ENCODE measurements around the gene THADA. TPM values are rescaled to one million over a fixed set of nuclear protein-coding genes. Genes with fewer than 3 reads are reported as not detected.

THADA gene
- total RNA-seq, 1 donor from 2014 or later, result 50.6 TPM

DNA sequence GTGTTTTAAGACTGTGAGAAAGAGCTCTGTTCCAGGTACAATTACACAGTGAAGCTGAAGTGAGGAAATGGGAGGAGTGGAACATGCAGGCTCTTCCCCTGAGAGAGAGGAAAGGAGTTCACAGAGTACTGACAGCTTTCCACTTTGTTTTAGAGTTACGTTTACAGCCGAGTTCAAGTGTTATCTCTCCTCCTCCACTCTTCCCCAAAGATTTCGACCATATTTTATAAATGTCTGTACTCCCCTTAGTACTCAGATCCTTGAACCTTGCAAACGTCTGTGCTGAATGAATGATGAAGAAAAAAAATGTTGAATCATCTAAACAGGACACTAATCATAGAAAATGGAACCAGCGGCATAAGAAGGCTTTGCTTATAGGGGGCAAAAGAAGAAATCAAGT is 121.6 kb downstream of the THADA start:
- peak overlapping the region in 1 of 3 donors; percentile 3 for H3K9ac ChIP-seq (ENCODE audit: low read depth in 1 of 3, low read length in 3 of 3)
- H3K9me3 ChIP-seq (ENCODE audit: control insufficient read depth in 3 of 3, low read length in 3 of 3), result no peaks in the 10 kb centered on the region
- no peaks in the 10 kb centered on the region for H3K36me3 ChIP-seq (ENCODE audit: control insufficient read depth in 3 of 3, insufficient read depth in 3 of 3, low read length in 3 of 3)
- no peak overlapping the region for H3K27ac ChIP-seq (ENCODE audit: low read depth, low read length)
- H3K4me3 ChIP-seq (ENCODE audit: low read length in 3 of 3), result no peak overlapping the region
- no peaks in the 10 kb centered on the region for H3K27me3 ChIP-seq (ENCODE audit: control insufficient read depth in 3 of 3, insufficient read depth in 3 of 3, low read length in 3 of 3)
- peaks cover 0 to 3% (median 0%) of the 10 kb centered on the region in 3 donors for H3K4me1 ChIP-seq (ENCODE audit: control insufficient read depth in 3 of 3, insufficient read depth in 3 of 3, low read length in 3 of 3)

DNA sequence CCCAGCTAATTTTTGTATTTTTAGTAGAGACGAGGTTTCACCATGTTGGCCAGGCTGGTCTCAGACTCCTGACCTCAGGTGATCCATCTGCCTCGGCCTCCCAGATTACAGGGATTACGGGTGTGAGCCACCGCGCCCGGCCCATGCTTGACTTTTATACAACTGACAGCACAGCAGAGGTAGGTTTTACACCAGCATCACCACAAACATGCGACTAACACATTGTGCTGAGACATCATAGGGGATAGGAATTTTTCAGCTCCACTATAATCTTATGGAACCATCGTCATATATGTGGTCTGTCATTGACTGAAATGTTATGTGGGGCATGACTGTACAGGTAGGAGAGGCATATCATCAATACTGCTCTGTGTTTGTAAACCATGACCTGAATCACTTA is 122.1 kb downstream of the THADA start:
- Histone ChIP-seq H3K9me3 (ENCODE audit: control insufficient read depth in 3 of 3, low read length in 3 of 3) (no peaks in the 10 kb centered on the region), H3K27me3 (ENCODE audit: control insufficient read depth in 3 of 3, insufficient read depth in 3 of 3, low read length in 3 of 3) (no peaks in the 10 kb centered on the region), H3K27ac (ENCODE audit: low read depth, low read length) (no peak overlapping the region), H3K36me3 (ENCODE audit: control insufficient read depth in 3 of 3, insufficient read depth in 3 of 3, low read length in 3 of 3) (no peaks in the 10 kb centered on the region), H3K9ac (ENCODE audit: low read depth in 1 of 3, low read length in 3 of 3) (no peak overlapping the region), H3K4me3 (ENCODE audit: low read length in 3 of 3) (no peak overlapping the region), H3K4me1 (ENCODE audit: control insufficient read depth in 3 of 3, insufficient read depth in 3 of 3, low read length in 3 of 3) (peaks cover 0 to 3% (median 0%) of the 10 kb centered on the region in 3 donors)

DNA sequence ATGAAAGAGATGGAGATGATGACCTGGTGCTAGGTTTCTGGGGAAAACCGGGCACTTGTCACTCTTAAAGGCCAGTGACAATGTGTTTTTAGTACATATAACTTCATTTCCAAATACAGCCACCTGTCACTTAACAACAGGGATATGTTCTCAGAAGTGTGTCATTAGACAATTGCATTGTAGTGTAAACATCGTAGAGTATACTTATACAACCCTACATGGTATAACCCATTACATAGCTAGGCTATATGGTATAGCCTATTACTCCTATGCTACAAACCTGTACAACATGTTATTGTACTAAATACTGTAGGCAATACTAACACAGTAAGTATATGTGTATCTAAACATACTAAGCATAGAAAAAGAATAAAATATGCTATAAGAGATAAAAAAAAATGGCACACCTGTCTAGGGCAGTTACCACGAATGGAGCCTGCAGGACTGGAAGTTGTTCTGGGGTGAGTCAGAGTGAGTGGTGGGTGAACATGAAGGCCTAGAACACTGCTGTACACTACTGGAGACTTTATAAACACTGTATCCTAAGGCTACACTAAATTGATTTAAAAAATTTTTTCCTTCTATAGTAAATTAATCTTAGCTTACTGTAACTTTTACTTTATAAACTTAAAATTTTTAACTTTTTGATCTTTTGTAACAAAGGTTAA is 123.2 kb downstream of the THADA start:
- no peaks in the 10 kb centered on the region for H3K36me3 ChIP-seq (ENCODE audit: control insufficient read depth in 3 of 3, insufficient read depth in 3 of 3, low read length in 3 of 3)
- no peak overlapping the region for H3K27ac ChIP-seq (ENCODE audit: low read depth, low read length)
- H3K27me3 ChIP-seq (ENCODE audit: control insufficient read depth in 3 of 3, insufficient read depth in 3 of 3, low read length in 3 of 3), result no peaks in the 10 kb centered on the region
- H3K9ac ChIP-seq (ENCODE audit: low read depth in 1 of 3, low read length in 3 of 3), result no peak overlapping the region
- H3K9me3 ChIP-seq (ENCODE audit: control insufficient read depth in 3 of 3, low read length in 3 of 3), result no peaks in the 10 kb centered on the region
- no peak overlapping the region for H3K4me3 ChIP-seq (ENCODE audit: low read length in 3 of 3)
- H3K4me1 ChIP-seq (ENCODE audit: control insufficient read depth in 3 of 3, insufficient read depth in 3 of 3, low read length in 3 of 3), result no peaks in the 10 kb centered on the region

DNA sequence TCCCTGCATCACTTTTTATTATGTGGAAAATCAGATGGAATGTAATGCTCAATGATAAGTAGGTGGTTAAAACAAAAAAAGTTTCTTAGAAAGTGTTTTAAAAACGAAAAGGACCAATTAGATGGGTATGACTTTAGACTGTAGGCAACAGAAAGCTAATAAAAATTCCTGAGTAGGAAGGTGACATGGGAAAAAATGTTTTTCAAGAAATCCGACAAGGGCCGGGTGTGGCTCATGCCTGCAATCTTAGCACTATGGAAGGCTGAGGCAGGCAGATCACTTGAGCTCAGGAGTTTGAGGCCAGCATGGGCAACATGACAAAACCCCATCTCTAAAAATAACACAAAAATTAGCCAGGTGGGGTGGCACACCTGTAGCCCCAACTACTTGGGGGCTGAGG is 126.1 kb downstream of the THADA start:
- H3K4me3 ChIP-seq (ENCODE audit: low read length in 3 of 3), result no peak overlapping the region
- H3K27ac ChIP-seq (ENCODE audit: low read depth, low read length), result no peak overlapping the region
- no peaks in the 10 kb centered on the region for H3K27me3 ChIP-seq (ENCODE audit: control insufficient read depth in 3 of 3, insufficient read depth in 3 of 3, low read length in 3 of 3)
- no peaks in the 10 kb centered on the region for H3K9me3 ChIP-seq (ENCODE audit: control insufficient read depth in 3 of 3, low read length in 3 of 3)
- H3K36me3 ChIP-seq (ENCODE audit: control insufficient read depth in 3 of 3, insufficient read depth in 3 of 3, low read length in 3 of 3), result no peaks in the 10 kb centered on the region
- H3K9ac ChIP-seq (ENCODE audit: low read depth in 1 of 3, low read length in 3 of 3), result no peak overlapping the region
- no peaks in the 10 kb centered on the region for H3K4me1 ChIP-seq (ENCODE audit: control insufficient read depth in 3 of 3, insufficient read depth in 3 of 3, low read length in 3 of 3)

DNA sequence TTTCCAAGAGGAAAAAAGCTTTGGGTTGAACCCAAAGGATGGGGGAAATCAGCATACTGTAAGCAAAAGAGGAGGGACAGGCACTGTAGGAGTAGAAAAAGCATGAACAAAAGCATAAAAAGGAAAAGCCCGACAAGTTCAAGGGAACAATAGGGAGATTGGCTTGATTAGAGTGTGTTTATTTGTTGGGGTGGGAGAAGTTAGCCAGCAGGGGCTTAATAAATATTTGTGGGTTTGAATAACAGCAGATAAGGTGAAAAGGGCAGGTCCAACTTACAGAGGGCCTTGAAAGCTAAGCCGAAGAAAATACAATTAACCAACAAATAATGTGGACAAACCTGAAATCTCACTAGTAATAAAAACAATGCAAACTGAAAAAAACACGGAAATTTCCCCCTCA is 126.7 kb downstream of the THADA start:
- no peak overlapping the region for H3K9ac ChIP-seq (ENCODE audit: low read depth in 1 of 3, low read length in 3 of 3)
- H3K4me3 ChIP-seq (ENCODE audit: low read length in 3 of 3), result no peak overlapping the region
- H3K27me3 ChIP-seq (ENCODE audit: control insufficient read depth in 3 of 3, insufficient read depth in 3 of 3, low read length in 3 of 3), result no peaks in the 10 kb centered on the region
- no peaks in the 10 kb centered on the region for H3K4me1 ChIP-seq (ENCODE audit: control insufficient read depth in 3 of 3, insufficient read depth in 3 of 3, low read length in 3 of 3)
- H3K36me3 ChIP-seq (ENCODE audit: control insufficient read depth in 3 of 3, insufficient read depth in 3 of 3, low read length in 3 of 3), result no peaks in the 10 kb centered on the region
- no peaks in the 10 kb centered on the region for H3K9me3 ChIP-seq (ENCODE audit: control insufficient read depth in 3 of 3, low read length in 3 of 3)
- H3K27ac ChIP-seq (ENCODE audit: low read depth, low read length), result no peak overlapping the region

DNA sequence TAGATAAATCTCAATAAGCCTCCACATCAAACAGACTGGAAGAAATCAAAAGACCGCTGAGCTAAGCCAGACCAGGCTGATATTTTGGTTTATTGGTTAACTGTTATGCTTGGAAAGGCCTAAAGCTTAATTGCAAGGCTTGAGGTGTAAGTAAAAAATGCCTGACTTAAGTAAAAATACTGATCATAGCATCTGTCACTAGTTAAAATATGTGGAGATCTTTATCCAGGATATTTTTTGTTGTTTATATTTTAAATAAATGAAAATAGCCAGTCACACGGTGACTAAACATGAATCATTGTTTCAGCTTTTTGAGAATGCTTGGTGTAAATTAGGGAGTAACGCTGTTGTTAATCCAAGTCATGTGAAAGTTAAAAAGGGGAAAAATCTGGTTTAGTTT is 127.9 kb downstream of the THADA start:
- no peak overlapping the region for H3K9ac ChIP-seq (ENCODE audit: low read depth in 1 of 3, low read length in 3 of 3)

DNA sequence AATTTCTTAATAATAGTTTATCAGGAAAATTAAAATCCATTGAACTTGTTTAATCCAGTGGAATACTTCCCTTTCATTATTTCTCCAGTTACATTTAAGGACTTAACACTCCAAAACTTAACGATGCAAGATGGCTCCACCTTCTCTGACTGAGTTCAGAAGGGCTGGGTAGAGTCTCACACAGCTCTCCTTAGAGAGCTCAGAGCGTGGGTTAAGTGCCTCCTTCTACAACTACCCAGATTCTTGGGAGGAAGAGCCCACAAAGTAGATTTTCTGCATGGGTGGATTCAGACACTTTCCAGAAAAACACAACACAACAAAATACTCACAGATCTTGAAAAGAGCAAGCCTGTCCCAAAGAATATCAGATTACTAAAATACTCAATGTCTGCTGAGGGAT is 130.6 kb downstream of the THADA start:
- no peaks in the 10 kb centered on the region for H3K9me3 ChIP-seq (ENCODE audit: control insufficient read depth in 3 of 3, low read length in 3 of 3)
- H3K4me3 ChIP-seq (ENCODE audit: low read length in 3 of 3), result no peak overlapping the region
- peaks cover 9 to 23% (median 10%) of the 10 kb centered on the region in 3 donors for H3K4me1 ChIP-seq (ENCODE audit: control insufficient read depth in 3 of 3, insufficient read depth in 3 of 3, low read length in 3 of 3)
- no peak overlapping the region for H3K9ac ChIP-seq (ENCODE audit: low read depth in 1 of 3, low read length in 3 of 3)
- H3K27me3 ChIP-seq (ENCODE audit: control insufficient read depth in 3 of 3, insufficient read depth in 3 of 3, low read length in 3 of 3), result no peaks in the 10 kb centered on the region
- H3K27ac ChIP-seq (ENCODE audit: low read depth, low read length), result no peak overlapping the region
- no peaks in the 10 kb centered on the region for H3K36me3 ChIP-seq (ENCODE audit: control insufficient read depth in 3 of 3, insufficient read depth in 3 of 3, low read length in 3 of 3)

More for the DNA sequence above, 127.9 kb downstream of the THADA start:
- Histone ChIP-seq H3K27ac (ENCODE audit: low read depth, low read length) (no peak overlapping the region), H3K4me1 (ENCODE audit: control insufficient read depth in 3 of 3, insufficient read depth in 3 of 3, low read length in 3 of 3) (peaks cover 0 to 5% (median 3%) of the 10 kb centered on the region in 3 donors), H3K27me3 (ENCODE audit: control insufficient read depth in 3 of 3, insufficient read depth in 3 of 3, low read length in 3 of 3) (no peaks in the 10 kb centered on the region), H3K4me3 (ENCODE audit: low read length in 3 of 3) (no peak overlapping the region), H3K36me3 (ENCODE audit: control insufficient read depth in 3 of 3, insufficient read depth in 3 of 3, low read length in 3 of 3) (no peaks in the 10 kb centered on the region), H3K9me3 (ENCODE audit: control insufficient read depth in 3 of 3, low read length in 3 of 3) (no peaks in the 10 kb centered on the region)

DNA sequence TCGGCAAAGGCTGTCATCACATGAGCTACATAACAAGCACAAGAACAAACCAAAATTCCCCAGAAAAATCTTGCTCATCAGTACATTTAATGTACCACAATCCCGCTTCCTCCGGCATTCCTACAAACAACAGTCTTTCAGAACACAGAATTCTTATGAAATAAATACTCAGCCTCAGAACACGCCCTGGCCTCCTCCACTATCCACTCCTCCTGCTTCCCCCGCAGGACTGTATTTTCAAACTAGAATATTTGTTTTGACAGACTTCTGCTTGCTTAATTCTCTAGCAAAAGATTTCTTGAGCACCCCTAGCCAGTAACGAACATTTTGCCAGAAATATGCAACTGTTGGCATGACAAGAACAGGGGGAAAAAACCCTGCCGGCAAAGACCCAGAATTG is 131.2 kb downstream of the THADA start:
- H3K9ac ChIP-seq (ENCODE audit: low read depth in 1 of 3, low read length in 3 of 3), result no peak overlapping the region
- peaks cover 10 to 24% (median 13%) of the 10 kb centered on the region in 3 donors for H3K4me1 ChIP-seq (ENCODE audit: control insufficient read depth in 3 of 3, insufficient read depth in 3 of 3, low read length in 3 of 3)
- H3K4me3 ChIP-seq (ENCODE audit: low read length in 3 of 3), result no peak overlapping the region
- H3K27me3 ChIP-seq (ENCODE audit: control insufficient read depth in 3 of 3, insufficient read depth in 3 of 3, low read length in 3 of 3), result no peaks in the 10 kb centered on the region
- no peaks in the 10 kb centered on the region for H3K36me3 ChIP-seq (ENCODE audit: control insufficient read depth in 3 of 3, insufficient read depth in 3 of 3, low read length in 3 of 3)
- no peaks in the 10 kb centered on the region for H3K9me3 ChIP-seq (ENCODE audit: control insufficient read depth in 3 of 3, low read length in 3 of 3)
- H3K27ac ChIP-seq (ENCODE audit: low read depth, low read length), result no peak overlapping the region

DNA sequence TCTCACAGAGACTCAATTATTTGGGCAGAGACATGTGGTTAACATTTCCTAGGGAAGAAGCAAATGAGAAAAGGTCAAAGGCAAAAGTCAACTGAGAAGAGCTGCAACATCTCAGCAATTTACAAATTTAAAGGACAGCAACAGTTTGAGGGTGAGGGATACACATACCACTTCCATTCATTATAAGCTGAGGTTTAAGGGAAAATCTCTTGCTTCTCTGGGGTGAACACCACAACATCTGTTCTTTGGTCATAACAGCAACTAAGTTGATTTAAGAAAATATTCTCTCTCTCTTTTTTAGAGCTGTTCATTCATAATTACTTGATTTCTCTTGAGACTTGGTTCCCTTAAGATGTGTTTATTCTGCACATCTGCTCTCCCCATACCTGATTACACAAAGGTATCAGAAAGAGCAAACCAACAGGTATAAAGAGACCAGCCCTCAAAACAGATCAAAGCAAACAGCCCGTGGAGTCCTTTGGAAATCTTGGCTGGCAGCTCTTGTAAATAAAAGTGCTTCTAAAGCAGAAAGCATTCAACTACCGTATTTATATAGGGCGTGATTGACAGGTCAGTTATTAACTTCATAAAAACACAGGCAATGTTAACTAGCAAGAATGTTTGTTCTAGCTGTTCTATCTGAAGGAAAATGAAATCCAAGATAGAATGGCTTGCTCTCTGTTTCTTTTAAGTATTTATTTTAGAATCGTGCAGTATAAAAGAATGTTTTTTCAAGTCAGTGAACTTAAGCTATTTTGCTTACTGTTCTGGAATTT is 132.8 kb downstream of the THADA start:
- peaks cover 14 to 36% (median 23%) of the 10 kb centered on the region in 3 donors for H3K4me1 ChIP-seq (ENCODE audit: control insufficient read depth in 3 of 3, insufficient read depth in 3 of 3, low read length in 3 of 3)
- H3K9ac ChIP-seq (ENCODE audit: low read depth in 1 of 3, low read length in 3 of 3), result no peak overlapping the region
- no peaks in the 10 kb centered on the region for H3K27me3 ChIP-seq (ENCODE audit: control insufficient read depth in 3 of 3, insufficient read depth in 3 of 3, low read length in 3 of 3)
- no peaks in the 10 kb centered on the region for H3K9me3 ChIP-seq (ENCODE audit: control insufficient read depth in 3 of 3, low read length in 3 of 3)
- no peaks in the 10 kb centered on the region for H3K36me3 ChIP-seq (ENCODE audit: control insufficient read depth in 3 of 3, insufficient read depth in 3 of 3, low read length in 3 of 3)
- no peak overlapping the region for H3K4me3 ChIP-seq (ENCODE audit: low read length in 3 of 3)
- peak overlapping the region; percentile 14 for H3K27ac ChIP-seq (ENCODE audit: low read depth, low read length)

DNA sequence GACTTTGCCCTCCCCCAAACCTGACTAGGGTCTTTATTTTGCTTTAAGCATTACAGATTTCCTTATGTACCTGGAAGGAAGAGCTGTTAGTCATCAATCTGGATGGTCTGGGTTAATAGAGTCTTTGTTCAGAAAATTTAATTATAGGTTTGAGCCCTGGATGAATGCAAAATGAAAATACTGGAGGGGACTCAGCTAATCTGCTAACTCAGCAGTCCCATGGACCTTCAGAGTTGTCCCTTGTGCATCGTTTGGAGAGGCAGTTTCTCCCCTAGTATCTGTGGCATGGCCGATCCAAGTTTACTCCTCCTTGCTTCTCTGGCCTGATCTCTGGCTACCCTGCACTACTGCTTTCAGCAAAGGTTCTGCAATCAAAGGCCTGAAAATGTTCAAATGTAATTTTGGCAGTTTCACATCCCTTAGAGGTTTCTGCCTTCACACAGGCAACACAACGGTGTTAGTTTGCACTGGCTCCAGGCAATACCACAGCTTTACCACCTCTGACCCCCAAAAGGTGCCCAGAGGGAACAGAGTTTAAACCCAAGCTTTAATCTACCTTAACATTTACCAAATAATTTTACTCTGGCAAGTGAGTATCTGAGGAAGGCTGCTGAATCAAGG is 134.3 kb downstream of the THADA start:
- peak overlapping the region; percentile 8 for H3K27ac ChIP-seq (ENCODE audit: low read depth, low read length)
- H3K27me3 ChIP-seq (ENCODE audit: control insufficient read depth in 3 of 3, insufficient read depth in 3 of 3, low read length in 3 of 3), result no peaks in the 10 kb centered on the region
- no peak overlapping the region for H3K9ac ChIP-seq (ENCODE audit: low read depth in 1 of 3, low read length in 3 of 3)
- H3K9me3 ChIP-seq (ENCODE audit: control insufficient read depth in 3 of 3, low read length in 3 of 3), result no peaks in the 10 kb centered on the region
- H3K4me1 ChIP-seq (ENCODE audit: control insufficient read depth in 3 of 3, insufficient read depth in 3 of 3, low read length in 3 of 3), result peaks cover 22 to 45% (median 33%) of the 10 kb centered on the region in 3 donors
- no peaks in the 10 kb centered on the region for H3K36me3 ChIP-seq (ENCODE audit: control insufficient read depth in 3 of 3, insufficient read depth in 3 of 3, low read length in 3 of 3)
- no peak overlapping the region for H3K4me3 ChIP-seq (ENCODE audit: low read length in 3 of 3)

Measured in skeletal muscle tissue (tissue), 4 donors.